GM18951 (cell line): Measurements from ENCODE around the gene SMO.

Experiments used
- POLR2A ChIP-seq: IDR thresholded peaks from 4 replicates; pipeline ENCODE4 v1.6.1; 2011; ENCODE audit warnings: mild to moderate bottlenecking; ENCODE audit not compliant: insufficient read length, insufficient read depth; ENCODE audit errors: extremely low read depth
- in situ Hi-C: fragments of 300-500 bp; cut with MboI; formaldehyde crosslinking; loops from one replicate; pipeline ENCODE4 v1.12.0; 2022; ENCODE audit warnings: low sequenced_read_pairs, mixed read lengths, inconsistent platforms; ENCODE audit not compliant: unreplicated experiment

The SMO gene

DNA sequence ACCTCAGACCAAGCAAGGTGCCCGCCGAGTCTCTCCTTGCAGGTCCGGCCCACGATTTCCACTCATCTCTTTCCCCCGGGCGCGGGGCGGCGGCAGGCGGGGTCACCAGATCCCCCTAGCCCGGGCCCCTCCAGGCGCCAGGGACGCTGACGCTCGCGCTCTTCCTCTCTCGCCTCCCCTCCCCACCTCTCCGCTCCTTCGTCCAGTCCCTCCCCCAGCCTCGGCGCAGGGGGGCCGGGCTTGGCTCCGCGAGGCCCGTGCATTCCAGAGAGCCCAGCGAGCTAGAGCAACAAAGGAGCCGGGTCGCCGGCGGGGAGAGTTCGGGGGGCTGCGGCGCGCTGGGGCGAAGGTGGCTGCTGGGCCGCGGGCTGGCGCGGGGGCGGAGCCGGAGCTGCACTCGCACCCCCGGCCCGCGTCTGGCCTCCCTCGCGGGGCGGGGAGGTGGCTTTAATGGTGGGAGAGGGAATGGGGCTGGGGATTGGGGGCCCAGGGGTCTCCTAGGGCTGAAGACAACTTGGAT is at the start of gene SMO:
Gene SMO, plus strand, starts transcription at position 262 of the 520 bp plus-strand sequence. CDS start 519 bp downstream, outside the sequence.
- in situ Hi-C loops, result no loop called here
- no peak for TF ChIP-seq POLR2A

DNA sequence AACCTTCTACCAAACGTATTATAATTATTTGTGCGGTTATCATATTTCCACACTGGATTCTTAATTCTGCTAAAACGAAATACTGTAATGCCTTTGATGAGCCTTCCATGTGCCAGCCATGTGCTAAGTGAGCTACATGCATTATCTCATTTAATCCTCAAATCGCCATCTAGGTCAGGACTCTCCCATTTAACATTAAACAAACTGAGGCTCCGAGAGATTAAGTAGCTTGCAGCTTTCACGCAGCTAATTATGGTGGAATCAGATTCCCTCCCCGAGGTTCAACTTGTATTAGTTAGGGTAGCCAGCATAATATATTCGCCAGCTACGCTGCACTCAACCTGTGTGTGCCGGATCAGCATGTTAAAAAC is 44.7 kb upstream of the SMO start:
- in situ Hi-C loops, result no loop called here
- TF ChIP-seq POLR2A, result no peak

DNA sequence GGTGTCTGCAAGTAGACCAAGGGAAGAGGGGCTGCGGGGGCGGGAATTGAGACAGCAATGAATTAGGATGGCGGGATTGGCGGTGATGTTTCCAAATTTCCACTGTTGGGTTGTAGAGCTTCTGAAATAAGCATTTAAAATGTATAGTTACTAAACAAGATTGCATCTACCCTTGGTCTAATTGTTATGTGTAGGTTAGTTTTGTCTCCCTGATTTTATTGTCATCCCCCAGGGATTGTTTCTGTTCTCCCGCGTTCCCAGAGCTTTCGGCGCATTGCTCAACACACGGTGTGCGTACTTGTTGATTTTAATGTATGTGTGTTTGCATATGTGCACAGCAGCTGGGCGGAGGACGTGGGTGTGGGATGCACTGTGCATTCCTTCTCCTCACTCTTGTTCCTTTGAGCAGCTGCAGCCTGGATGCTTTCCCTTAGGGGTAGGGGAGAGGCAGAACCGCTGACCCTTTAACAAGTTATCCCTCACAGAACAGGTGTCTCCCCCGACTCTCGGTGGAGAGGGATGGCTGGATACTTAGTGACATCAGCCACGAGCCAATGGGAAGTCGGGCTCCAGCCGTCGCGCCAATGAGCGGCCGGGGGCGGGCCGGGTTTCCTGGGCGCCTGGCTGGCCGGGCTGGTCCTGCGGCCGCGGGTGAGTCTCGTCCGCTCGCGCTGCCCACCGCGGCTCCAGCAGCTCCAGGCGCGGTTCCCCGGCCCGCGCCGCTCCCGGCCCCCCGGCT is 44.2 kb upstream of the SMO start, which contains the start of gene TSPAN33:
Gene TSPAN33, plus strand, starts transcription at position 613 of the 739 bp plus-strand sequence. CDS start 274 bp downstream, outside the sequence.
- in situ Hi-C loops, result no loop called here
- peak; percentile 70 for TF ChIP-seq POLR2A

DNA sequence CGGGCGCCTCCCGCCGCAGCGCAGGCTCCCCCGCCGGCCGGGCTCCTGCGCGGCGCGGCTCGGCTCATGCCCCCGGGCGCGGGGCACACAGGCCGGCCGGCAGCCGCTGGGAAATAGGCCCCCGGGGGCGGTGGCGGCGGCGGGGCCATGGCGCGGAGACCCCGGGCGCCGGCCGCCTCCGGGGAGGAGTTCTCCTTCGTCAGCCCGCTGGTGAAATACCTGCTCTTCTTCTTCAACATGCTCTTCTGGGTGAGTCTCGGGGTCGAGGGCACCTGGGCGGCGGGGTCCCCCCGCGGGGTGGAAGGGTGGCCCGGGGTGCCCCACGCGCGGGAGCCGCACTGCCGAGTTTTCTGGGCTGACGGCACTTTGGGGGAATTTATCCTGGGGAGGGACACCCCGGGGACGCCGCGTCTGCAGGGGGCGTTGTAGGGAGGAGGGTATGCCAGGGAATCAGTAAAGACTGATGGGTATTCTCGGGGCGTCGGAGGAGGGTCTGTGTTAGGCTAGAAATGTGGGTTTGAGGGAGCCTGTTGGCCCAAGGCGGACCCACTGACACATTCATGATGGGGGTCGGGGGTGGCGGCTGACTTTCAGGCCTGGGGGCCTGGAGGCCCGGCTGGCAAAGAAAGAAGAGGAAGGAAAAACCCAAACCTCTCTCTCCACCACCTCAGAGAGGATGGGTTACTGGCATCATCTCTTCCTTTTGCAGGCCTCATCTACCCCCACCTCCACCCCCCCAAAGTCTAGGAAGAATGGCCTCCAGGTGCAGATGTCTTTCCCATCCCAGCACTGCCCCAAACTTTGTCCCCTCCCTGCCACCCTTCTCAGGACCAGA is 43.4 kb upstream of the SMO start:
- TF ChIP-seq POLR2A, result no peak
- in situ Hi-C loops, result no loop called here

DNA sequence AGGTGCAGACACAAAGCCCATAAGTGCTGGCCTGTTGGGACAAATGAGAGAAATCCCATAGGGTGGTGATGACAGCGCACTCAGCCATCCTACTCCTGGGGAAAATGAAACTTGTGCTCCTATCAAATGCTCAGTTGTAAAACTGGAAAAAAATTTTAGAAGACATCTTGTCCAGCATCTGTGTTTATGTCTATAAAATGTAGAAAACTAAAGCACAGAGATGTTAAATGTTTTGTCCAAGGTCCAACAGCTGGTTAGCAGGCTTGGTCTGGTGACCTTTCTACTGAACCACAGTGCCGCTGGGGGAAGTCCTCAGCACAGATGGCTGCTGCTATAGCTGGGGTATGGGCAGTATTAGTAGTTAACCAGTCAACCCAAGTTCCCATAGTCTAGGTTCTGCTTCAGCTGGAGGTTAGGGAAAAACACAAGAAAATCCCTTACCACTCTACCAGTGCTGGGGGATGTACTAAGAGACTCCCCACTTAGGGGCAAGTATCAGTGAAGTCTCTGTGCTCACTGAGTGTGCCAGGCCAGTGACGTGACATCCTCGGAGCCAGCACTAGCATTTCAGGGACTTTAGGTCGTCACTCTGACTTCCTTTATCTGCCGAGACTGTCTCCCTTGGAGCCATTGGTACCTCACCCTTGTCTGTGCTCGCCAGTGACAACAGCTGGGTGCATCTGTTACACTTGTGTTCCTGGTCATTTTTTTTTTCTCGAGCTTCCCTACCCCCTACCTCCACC is 42.0 kb upstream of the SMO start:
- in situ Hi-C loops, result no loop called here
- TF ChIP-seq POLR2A, result peak; percentile 50

DNA sequence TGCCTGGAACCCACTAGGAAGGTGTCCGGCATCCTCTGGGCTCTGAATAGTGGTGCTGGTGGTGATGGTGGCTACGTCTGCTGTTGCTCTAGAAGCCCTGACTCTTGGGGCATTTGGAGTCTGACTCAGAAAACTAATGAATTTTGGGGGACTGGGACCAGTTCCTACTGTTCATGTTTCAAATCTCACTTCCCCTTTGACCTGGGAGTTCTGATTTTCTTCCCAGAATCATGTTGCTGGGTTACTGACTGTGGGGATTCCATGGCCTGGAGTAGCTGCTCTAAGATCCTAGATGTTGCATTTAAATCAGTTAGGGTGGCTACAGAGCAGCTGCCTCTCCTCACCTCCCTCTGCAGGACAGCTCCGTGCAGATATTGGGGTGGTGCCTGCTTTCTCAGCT is 40.7 kb upstream of the SMO start:
- TF ChIP-seq POLR2A, result no peak
- in situ Hi-C loops, result no loop called here

DNA sequence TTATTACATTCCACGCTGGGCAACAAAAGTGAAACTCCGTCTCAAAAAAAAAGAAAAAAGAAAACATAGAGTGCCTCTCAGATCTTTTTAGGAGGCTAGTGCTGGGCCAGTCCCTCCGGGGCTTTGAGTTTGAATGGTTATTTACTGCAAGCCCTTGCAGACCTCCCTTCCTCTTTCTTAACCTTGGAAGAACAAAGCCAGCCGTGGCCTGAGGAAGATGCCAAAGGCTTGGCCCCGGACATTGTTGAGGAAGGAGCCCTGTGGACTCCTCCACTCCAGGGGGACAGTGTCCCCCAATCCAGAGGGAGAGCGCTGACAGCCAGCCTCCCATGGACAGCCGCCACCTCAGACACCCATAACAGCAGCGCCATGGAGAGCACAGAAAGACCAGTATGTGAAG is 38.9 kb upstream of the SMO start:
- TF ChIP-seq POLR2A, result no peak
- in situ Hi-C loops, result no loop called here

DNA sequence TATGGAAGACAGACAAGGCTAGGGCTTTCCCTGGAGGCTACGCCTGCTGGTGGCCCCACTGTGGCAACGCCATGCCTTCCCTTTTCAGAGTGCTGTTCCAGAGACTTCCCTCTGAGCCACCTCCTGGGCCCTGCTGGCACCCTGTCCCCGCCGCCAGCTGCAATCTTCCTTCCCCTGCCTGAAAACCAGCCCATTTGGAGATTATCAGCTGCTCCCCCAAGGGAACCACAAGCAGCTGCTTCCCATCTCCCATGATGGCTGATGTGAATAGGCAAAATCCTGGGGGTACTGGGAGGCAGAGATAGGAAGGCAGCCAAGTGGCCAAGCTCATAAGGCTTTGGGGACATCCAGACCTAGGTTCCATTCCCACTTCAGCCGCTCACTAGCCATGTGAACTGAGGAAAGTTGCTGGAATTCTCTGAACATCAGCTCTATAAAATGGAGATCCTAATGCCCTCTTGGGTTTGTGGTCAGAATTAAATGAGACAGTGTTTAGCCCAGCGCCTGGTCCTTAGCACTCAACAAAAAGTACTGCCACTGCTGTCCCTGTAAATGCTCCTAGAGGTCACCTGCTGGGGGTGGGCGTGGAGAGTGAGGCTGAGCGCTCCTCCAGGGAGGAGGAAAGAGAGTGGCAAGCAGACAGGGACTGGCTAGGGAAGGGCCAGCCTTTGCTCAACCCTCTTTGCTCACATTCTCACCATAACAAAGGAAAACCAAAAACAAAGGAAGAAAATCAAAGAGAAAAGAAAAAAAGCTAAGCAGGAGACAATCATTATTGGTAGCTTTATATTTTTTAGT is 38.0 kb upstream of the SMO start:
- in situ Hi-C loops, result no loop called here
- TF ChIP-seq POLR2A, result no peak

DNA sequence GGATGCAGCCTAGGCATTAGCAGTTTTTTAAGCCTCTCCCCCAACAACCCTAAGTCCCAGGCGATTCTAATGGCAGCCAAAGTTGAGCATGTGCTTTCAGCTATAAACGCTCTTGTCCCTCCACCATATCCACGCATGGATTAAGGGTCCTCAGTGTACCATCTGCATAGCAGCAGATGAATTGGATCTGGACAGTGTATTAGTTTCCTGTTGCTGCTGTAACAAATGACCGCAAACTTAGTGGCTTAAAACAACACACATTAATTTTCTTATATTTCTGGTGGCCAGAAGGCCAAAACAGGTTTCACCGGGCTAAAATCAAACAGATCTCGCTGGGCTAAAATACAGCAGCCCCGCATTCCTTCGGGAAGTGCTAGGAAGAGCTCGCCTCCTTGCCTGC is 30.8 kb upstream of the SMO start:
- in situ Hi-C loops, result no loop called here
- no peak for TF ChIP-seq POLR2A

DNA sequence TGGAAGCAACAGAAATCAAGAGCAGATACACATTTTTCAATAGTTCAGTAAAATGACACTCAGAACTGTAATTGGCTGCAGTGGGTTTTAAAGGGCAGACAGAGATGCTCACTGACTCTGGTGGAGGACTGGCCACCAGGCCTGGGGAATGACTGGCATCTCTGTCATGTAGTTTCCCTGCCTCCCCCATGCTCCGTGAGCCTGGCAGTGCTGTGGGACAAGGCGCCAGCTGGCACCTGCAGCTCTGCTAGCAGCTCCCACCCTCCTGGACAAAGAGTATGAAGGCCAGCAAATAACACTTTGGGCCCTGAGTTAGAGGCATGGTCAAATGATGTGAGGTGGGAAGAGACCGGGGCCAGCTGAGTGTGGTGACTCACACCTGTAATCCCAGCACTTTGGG is 28.9 kb upstream of the SMO start:
- no peak for TF ChIP-seq POLR2A
- in situ Hi-C loops, result no loop called here

DNA sequence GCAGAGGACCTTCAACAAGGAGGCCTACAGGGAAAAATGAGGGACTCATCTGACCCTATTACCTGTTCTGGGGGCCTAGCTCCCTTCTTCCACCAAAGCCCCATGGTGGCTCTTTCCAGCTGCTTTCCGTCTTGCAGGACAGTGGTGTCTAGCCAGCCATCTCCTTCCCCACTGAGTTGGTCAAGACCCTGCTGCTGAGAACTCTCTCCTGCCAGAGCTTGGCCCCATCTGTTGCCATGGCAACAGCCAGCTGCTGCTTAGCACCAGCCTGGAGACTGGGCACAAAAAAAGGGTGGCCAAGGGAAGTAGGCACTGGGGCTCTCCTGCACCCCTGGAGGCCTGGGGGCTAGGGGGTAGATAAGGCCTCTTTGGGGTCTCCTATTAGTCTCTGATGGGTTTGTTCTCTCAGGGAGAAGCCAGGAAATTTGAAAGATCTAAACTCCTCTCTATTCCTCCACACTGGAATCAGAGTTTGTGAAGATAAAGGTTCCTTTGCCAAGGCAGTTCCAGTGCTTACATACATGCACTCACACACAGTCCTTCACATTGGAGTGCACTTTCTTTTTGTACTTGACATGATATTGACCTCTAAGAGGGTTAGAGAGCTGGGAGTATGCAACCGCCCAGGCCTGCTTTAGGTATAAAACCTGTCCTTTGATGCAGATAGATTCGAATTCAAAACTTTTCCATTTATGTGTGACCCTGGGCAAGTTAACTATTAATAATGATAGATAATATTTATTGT is 28.1 kb upstream of the SMO start:
- in situ Hi-C loops, result no loop called here
- no peak for TF ChIP-seq POLR2A
